ENCODE data around the gene PRKAG1.

PRKAG1 gene

DNA sequence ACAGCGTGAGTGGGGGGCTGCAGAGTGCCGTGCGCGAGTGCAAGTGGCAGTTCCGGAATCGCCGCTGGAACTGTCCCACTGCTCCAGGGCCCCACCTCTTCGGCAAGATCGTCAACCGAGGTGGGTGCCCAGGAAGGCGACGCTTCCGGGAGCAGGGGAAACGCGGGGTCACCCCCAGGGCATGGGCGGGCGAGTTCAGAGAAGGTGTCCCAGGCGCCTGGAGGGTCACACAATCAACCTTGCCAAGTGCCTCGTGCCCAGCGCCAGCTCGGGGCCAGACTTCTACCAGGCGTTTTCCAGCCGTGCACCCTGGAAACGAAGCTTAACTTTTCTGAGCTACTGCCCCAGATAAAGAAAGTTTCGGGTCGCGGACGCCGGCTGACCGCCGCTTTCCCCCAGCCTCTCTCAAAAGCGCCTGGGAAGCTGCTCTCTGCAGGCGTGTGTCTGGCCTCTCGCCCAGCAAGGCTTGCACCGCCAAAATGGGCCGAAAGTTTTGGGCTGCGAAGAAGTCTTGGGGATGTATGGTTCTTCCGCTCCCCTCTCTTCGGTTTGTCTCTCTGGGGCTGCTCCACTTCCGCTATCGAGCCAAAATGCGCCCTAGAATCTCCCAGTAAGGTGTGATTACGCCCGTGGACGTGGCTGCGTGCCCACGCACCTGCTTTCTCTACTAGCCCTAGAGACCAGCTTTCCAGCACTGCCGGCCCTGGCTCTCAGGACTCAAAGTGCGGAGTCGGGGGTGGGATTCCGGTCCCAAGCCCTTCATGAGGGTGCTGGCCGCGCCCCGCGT is 38.8 kb downstream of the PRKAG1 start:
- TF ChIP-seq SUZ12 (IDR thresholded peaks at IDR 0.05; ENCODE audit: extremely low read depth, insufficient read depth, insufficient read length), result peak; percentile 80
- TF ChIP-seq ZNF274 (IDR thresholded peaks at IDR 0.05; ENCODE audit: low read depth, low read length), result no peak
- Histone ChIP-seq H3K9me3 (ENCODE audit: insufficient read depth, low read length) (peaks cover 16% of the 10 kb centered on the region; the same call in 1 of the 2 replicates), H3K27me3 (ENCODE audit: insufficient read depth, insufficient read length) (peaks cover 80% of the 10 kb centered on the region), H3K36me3 (ENCODE audit: insufficient read depth, insufficient read length, low read length) (no peaks in the 10 kb centered on the region), H3K4me3 (ENCODE audit: insufficient read length, low read depth) (peak overlapping the region; percentile 43), H3K9ac (ENCODE audit: insufficient read length, low read depth) (peak overlapping the region; percentile 74), H3K4me1 (ENCODE audit: insufficient read depth, insufficient read length) (peaks cover 24% of the 10 kb centered on the region)
- DNase-seq (ENCODE audit: low read depth, low spot score), result no peak

DNA sequence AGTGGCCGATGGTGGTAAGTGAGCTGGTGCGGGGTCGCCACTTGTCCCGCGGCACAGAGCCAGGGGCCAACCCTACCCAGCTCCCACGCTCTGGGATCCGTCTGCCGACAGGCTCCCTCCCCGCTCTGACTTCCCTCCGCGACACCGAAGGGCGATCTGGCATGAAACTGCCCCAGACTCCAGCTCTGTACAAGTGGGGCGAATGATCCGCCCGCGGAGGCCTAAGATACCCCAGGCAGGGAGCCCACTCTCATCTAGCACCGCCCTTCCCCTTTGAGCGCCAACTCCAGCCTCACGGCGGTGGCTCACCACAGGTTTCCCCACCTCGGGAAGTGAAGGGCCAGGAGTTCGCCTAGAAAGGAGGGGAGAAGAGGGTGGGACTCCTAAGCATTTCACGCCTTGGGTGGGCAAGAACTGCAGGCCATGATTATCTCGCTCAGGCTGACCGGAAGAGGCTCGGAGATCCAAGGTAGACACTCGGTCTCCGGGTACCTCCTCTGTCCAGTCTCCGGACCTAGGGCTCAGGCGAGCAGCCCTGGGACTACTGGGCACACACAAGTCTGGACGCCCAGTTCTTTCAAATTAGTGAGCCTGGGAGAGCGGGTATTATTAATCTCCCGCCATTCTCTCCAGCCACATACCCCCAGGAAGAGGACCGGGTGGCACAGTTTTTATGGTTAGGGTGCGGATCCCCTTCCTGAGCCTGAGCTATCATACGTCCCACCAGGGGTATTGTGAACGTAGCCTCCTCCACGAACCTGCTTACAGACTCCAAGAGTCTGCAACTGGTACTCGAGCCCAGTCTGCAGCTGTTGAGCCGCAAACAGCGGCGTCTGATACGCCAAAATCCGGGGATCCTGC is 39.6 kb downstream of the PRKAG1 start:
- DNase-seq (ENCODE audit: low read depth, low spot score), result no peak
- Histone ChIP-seq H3K9me3 (ENCODE audit: insufficient read depth, low read length) (peaks cover 16% of the 10 kb centered on the region; the same call in 1 of the 2 replicates), H3K36me3 (ENCODE audit: insufficient read depth, insufficient read length, low read length) (no peaks in the 10 kb centered on the region), H3K9ac (ENCODE audit: insufficient read length, low read depth) (peak overlapping the region; percentile 81), H3K27me3 (ENCODE audit: insufficient read depth, insufficient read length) (peaks cover 75% of the 10 kb centered on the region), H3K4me3 (ENCODE audit: insufficient read length, low read depth) (peak overlapping the region; percentile 43), H3K4me1 (ENCODE audit: insufficient read depth, insufficient read length) (peaks cover 24% of the 10 kb centered on the region)
- TF ChIP-seq YY1 (IDR thresholded peaks at IDR 0.05; ENCODE audit: insufficient read depth, insufficient read length), result no peak
- no peak for TF ChIP-seq ZNF274 (IDR thresholded peaks at IDR 0.05; ENCODE audit: low read depth, low read length)
- TF ChIP-seq SUZ12 (IDR thresholded peaks at IDR 0.05; ENCODE audit: extremely low read depth, insufficient read depth, insufficient read length), result peak; percentile 98

DNA sequence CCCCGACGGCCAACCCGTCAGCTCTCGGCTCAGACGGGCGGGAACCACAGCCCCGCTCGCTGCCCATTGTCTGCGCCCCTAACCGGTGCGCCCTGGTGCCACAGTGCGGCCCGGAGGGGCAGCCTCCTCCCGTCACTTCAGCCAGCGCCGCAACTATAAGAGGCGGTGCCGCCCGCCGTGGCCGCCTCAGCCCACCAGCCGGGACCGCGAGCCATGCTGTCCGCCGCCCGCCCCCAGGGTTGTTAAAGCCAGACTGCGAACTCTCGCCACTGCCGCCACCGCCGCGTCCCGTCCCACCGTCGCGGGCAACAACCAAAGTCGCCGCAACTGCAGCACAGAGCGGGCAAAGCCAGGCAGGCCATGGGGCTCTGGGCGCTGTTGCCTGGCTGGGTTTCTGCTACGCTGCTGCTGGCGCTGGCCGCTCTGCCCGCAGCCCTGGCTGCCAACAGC is 40.3 kb downstream of the PRKAG1 start, which contains the start of gene WNT1:
Gene WNT1 (plus strand): TSS at position 32 of the 450 bp plus-strand sequence. CDS start 329 bp downstream, at position 361.
- no peaks in the 10 kb centered on the region for H3K36me3 ChIP-seq (ENCODE audit: insufficient read depth, insufficient read length, low read length)
- H3K9me3 ChIP-seq (ENCODE audit: insufficient read depth, low read length), result peaks cover 16% of the 10 kb centered on the region; the same call in 1 of the 2 replicates
- H3K4me1 ChIP-seq (ENCODE audit: insufficient read depth, insufficient read length), result peaks cover 24% of the 10 kb centered on the region
- peak within 1 kb of the TSS; percentile 81 for H3K9ac ChIP-seq (ENCODE audit: insufficient read length, low read depth)
- DNase-seq (ENCODE audit: low read depth, low spot score), result no peak
- peak within 1 kb of the TSS; percentile 43 for H3K4me3 ChIP-seq (ENCODE audit: insufficient read length, low read depth)
- H3K27me3 ChIP-seq (ENCODE audit: insufficient read depth, insufficient read length), result peaks cover 73% of the 10 kb centered on the region
- TF ChIP-seq ZNF274 (IDR thresholded peaks at IDR 0.05; ENCODE audit: low read depth, low read length), result no peak
- TF ChIP-seq YY1 (IDR thresholded peaks at IDR 0.05; ENCODE audit: insufficient read depth, insufficient read length), result no peak
- no peak for TF ChIP-seq SUZ12 (IDR thresholded peaks at IDR 0.05; ENCODE audit: extremely low read depth, insufficient read depth, insufficient read length)

DNA sequence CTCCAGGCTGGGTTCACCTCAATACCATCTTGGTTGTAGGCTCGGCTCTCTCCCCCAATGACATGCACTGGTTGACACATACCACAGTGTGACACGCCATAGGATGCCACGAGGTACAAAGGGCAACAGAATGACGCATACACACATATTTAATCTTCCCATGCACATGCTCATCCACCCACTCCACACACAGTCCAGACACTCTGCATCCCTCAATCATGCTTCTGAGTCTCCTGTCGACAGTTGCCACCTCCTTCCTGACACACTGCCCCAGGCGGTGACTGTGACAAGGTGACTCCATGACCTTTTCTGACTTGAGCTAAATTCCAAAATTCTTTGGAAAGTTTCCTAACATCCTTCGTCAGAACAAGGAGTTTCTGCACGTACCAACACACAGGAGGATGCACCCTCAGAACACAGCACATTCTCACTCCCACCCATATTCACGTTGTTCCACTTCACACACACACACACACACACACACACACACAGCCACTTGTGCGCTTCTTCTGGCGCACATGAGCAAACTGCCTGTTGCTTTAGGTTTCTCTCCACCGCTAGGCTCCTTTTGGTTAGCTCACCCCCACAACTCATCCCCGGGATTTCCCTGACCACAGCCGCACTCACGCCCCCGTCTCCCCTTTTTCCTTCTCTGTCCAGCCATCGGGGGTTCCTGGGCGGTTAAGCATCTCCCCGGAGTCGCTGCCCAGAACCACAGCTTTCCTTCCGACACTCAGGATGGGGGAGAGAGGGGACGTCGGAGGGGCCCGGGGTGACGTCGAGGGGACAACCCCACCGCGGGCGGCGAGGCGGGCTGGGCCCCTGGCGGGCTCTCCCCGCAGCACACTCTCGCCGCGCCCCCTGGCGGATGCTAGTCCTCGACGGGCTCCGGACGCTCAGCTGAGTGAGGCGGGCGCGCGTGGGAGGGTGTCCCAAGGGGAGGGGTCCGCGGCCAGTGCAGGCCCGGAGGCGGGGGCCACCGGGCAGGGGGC is 41.0 kb downstream of the PRKAG1 start:
- TF ChIP-seq ZNF274 (IDR thresholded peaks at IDR 0.05; ENCODE audit: low read depth, low read length) (no peak), YY1 (IDR thresholded peaks at IDR 0.05; ENCODE audit: insufficient read depth, insufficient read length) (no peak)
- H3K9me3 ChIP-seq (ENCODE audit: insufficient read depth, low read length), result peaks cover 16% of the 10 kb centered on the region; the same call in 1 of the 2 replicates
- H3K27me3 ChIP-seq (ENCODE audit: insufficient read depth, insufficient read length), result peaks cover 75% of the 10 kb centered on the region
- no peak for DNase-seq (ENCODE audit: low read depth, low spot score)
- peak overlapping the region; percentile 6 for H3K9ac ChIP-seq (ENCODE audit: insufficient read length, low read depth)
- peak overlapping the region; percentile 43 for H3K4me3 ChIP-seq (ENCODE audit: insufficient read length, low read depth)
- H3K4me1 ChIP-seq (ENCODE audit: insufficient read depth, insufficient read length), result peaks cover 24% of the 10 kb centered on the region
- no peaks in the 10 kb centered on the region for H3K36me3 ChIP-seq (ENCODE audit: insufficient read depth, insufficient read length, low read length)

DNA sequence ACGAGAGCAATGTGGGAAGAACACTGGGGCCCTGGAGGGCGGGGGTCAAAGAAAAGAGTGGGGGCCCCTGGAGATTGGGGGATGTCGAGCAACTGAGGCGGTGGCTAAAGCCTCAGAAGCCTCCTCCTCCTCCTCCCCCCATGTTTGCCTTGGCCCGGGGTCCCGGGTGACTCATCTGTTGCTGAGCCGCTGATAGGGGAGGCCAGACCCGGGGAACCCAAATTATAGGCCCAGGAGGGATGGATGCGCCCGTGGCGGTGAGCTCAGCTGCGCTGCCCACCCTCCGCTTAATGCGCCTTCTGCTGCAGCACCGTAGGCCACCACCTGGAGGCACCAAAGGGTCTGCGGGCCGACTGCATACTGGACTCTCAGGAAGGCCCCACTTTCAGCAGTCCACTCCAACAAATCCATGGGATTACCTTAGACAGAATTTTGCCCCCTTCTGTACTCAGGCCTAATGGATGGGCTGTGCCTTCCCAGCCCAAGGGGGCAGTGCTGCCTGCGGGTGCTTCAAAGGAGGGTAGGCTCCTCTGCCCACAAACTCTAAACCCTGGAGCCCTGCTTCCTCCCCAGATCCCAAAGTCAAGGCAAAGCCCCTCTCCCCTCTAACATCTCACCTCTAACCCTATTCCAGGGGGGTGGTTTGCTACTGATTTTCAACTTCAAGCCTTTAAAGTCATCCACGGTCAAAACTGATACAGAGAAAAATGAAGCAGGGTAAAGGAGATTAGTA is 44.5 kb downstream of the PRKAG1 start:
- TF ChIP-seq SUZ12 (IDR thresholded peaks at IDR 0.05; ENCODE audit: extremely low read depth, insufficient read depth, insufficient read length), result no peak
- no peak for TF ChIP-seq YY1 (IDR thresholded peaks at IDR 0.05; ENCODE audit: insufficient read depth, insufficient read length)
- no peak for TF ChIP-seq ZNF274 (IDR thresholded peaks at IDR 0.05; ENCODE audit: low read depth, low read length)
- Histone ChIP-seq H3K36me3 (ENCODE audit: insufficient read depth, insufficient read length, low read length) (peaks cover 2% of the 10 kb centered on the region), H3K27me3 (ENCODE audit: insufficient read depth, insufficient read length) (peaks cover 67% of the 10 kb centered on the region), H3K9me3 (ENCODE audit: insufficient read depth, low read length) (peaks cover 2% of the 10 kb centered on the region; the same call in 1 of the 2 replicates), H3K4me1 (ENCODE audit: insufficient read depth, insufficient read length) (peaks cover 23% of the 10 kb centered on the region), H3K9ac (ENCODE audit: insufficient read length, low read depth) (no peak overlapping the region), H3K4me3 (ENCODE audit: insufficient read length, low read depth) (no peak overlapping the region)
- DNase-seq (ENCODE audit: low read depth, low spot score), result no peak

DNA sequence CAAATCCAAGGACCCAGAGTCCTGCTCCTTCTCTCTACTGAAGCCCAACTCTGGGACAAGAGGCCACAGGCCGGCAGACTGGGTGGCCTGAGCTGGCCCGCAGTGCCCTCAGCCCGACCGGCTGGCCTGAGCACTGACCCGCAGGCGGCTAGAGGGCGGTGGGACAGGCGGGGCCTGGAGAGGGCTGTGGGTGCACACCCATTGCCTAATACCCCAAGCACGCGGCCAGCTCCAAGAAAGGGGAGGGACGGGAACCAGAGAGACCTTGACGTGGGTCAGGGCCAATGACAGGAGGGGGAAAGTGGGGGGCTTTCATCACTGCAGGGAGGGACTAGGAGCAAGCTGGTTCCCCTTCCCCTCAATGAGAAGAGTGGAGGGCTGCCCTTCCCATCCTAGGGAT is 45.0 kb downstream of the PRKAG1 start:
- no peak for DNase-seq (ENCODE audit: low read depth, low spot score)
- no peak for TF ChIP-seq ZNF274 (IDR thresholded peaks at IDR 0.05; ENCODE audit: low read depth, low read length)
- TF ChIP-seq SUZ12 (IDR thresholded peaks at IDR 0.05; ENCODE audit: extremely low read depth, insufficient read depth, insufficient read length), result no peak
- TF ChIP-seq YY1 (IDR thresholded peaks at IDR 0.05; ENCODE audit: insufficient read depth, insufficient read length), result no peak
- H3K9ac ChIP-seq (ENCODE audit: insufficient read length, low read depth), result no peak overlapping the region
- H3K27me3 ChIP-seq (ENCODE audit: insufficient read depth, insufficient read length), result peaks cover 62% of the 10 kb centered on the region
- no peaks in the 10 kb centered on the region; the same call in 1 of the 2 replicates for H3K9me3 ChIP-seq (ENCODE audit: insufficient read depth, low read length)
- no peak overlapping the region for H3K4me3 ChIP-seq (ENCODE audit: insufficient read length, low read depth)
- peaks cover 2% of the 10 kb centered on the region for H3K36me3 ChIP-seq (ENCODE audit: insufficient read depth, insufficient read length, low read length)
- peaks cover 21% of the 10 kb centered on the region for H3K4me1 ChIP-seq (ENCODE audit: insufficient read depth, insufficient read length)
